Activated T-cell treated with anti-CD3 and anti-CD28 coated beads, Interleukin-2, amount 50 U/mL, for 1 hour (primary cell): ENCODE measurements around the gene APBB2.

Experiments used
- DNase-seq: peaks from one replicate; pipeline ENCODE4 v3.0.0-alpha.2; 2020

The APBB2 gene

DNA sequence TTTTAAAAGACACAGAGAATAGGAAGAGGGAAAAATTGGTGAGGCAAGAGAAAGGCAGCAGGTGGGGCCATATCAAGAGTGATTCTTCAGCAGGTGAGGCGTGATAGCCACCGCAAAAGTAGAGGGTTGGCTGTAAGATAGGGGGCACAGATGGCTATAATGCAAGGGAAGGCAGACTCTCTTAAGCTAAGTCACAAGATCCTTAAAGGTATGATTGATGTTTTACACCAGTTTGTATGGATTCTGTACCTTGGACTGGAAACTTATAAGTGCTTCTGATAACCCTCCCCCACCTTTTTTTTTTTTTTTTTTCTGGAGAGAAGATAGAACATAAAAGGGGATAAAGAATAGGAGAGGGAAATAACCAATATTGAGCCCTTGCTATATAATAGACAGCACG, 424.6 kb downstream of the APBB2 start:
- no peak for DNase-seq

DNA sequence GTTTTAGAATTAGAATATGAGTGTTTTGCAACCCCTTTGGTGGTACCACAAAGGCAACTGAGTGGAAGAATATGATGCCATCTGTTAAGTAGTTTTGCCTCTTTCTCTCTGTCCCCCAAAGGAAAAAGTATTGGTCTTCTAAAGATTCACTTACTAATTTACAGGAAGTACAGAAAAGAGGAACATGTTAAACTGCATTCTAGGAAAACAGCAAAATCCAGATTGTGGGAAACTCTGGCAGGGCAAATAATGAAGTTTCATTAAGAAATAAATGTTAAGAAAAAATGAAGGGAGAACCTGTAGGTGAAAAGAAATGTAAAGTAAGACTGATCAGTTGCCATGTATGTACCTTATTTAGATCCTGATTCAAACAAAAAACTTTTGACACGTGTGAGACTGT, 425.3 kb downstream of the APBB2 start:
- DNase-seq, result no peak

DNA sequence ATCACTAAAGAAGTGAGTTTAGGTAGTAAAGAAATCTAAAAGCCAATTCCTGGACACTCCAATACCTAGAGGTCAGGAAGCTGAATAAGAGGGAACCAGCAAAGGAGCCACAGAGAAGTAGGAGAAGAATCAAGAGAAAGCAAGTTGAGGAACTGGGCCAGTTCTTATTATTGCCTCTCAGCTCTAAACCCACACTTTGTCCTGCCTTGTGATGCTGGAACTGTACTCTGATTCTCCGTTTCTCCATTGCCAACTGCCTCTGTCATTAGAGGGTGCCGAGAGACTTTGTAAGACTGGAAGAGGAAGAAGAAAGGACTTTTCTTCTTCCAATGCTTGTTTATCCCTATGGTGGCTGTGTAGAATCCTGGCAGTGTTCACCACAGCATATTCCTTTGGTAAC, 426.0 kb downstream of the APBB2 start:
- no peak for DNase-seq

GRCh38 chr4:40785727-40786126, 428.6 kb downstream of the APBB2 start:
- no peak for DNase-seq

DNA sequence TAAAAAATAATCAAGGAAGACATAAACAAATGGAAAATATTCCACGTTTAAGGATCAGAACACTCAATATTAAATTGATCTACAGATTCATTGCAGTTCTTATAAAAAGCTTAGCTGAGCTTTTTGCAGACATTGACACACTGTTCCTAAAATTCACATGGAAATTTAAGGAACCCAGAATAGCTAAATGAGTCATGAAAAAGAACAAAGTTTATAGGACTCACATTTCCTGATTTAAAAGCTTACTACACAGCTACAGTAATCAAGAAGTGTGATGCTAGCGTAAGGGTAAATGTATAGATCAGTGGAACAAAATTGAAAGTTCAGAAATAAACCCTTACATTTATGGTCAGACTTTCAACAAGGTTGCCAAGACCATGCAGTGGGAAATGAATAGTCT, 431.5 kb downstream of the APBB2 start:
- no peak for DNase-seq

- DNase-seq, result no peak
Observed at GRCh38 chr4:40778090-40778489, 436.3 kb downstream of the APBB2 start.

DNA sequence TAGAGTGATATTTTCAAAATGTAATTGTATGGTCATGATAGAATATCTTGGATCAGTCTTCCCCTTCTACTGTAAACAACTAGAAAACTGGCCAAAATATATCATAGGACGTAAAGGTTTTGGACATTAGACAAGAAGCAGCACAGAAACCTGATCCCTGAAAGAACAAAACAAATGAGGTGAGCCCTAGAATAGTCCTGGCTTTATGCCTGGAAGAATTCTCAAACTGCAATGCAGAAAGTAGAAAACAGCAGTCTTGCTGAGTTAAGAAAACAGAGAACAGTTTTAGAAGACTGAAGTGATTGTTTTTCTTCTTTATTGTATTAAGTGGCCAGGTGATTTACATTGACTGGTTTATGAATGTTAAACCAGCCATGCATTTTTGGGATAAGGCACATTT, 445.1 kb downstream of the APBB2 start:
- no peak for DNase-seq

DNA sequence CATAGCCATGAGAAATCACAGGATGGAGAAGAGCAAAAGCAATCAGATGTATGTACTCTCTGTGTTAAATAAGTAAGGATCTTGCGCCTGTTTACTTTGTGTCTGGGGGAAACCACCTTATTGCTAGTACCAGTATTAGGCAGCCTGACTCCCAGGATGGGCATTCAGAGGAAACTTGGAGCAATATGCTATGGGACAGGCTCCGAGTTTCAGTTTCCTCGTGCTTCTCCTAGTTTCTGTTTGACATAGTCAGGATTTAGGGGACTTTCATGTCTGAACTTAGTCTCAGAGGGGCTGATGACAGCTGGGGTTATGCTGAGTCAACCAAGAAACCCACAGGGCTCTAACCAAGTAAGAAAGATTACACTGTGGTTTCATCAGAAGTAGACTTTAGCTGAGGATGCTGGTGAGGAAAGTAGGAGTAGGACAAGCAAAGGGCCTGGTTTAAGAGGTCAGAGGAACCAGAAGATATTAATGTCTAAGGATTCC, 451.1 kb downstream of the APBB2 start:
- DNase-seq, result no peak
